IPS DF 4.7 (cell line): ENCODE results near the gene IL22RA2.
A peak's percentile ranks its signal among the peaks of the same experiment; 100 is the strongest.
"Not testable (repeated sequence)": the region's sequence is repeated elsewhere in the genome, so short reads cannot be mapped to it uniquely, and the experiment has no call there.

Experiments
- DNase-seq: peaks from one replicate; pipeline ENCODE4 v3.0.0-alpha.2; 2013; ENCODE audit warnings: low spot score; ENCODE audit errors: extremely low read depth

The IL22RA2 gene, protein sequence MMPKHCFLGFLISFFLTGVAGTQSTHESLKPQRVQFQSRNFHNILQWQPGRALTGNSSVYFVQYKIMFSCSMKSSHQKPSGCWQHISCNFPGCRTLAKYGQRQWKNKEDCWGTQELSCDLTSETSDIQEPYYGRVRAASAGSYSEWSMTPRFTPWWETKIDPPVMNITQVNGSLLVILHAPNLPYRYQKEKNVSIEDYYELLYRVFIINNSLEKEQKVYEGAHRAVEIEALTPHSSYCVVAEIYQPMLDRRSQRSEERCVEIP

DNA sequence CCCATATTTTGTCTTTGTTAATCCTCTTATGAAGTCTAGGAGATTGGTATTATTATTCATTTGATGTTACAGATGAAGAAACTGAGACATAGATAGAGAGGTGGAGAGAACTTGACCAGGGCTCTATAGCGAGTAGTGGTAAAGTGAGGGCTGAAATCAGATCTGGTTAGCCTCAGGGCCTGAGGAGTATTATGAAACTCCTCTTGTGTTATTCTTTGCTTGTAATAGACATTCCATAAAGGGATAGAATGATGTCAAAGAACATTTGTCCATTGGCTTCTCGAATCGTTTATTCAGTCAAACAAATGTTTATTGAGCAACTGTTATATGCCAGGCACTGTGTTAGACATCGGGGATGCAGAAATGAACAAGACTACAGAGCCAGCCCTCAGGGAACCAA is at the start of gene IL22RA2:
Gene IL22RA2, minus strand, starts transcription at position 144 of the 400 bp plus-strand sequence. CDS start 11,895 bp downstream, outside the sequence.
- DNase-seq: no peak

DNA sequence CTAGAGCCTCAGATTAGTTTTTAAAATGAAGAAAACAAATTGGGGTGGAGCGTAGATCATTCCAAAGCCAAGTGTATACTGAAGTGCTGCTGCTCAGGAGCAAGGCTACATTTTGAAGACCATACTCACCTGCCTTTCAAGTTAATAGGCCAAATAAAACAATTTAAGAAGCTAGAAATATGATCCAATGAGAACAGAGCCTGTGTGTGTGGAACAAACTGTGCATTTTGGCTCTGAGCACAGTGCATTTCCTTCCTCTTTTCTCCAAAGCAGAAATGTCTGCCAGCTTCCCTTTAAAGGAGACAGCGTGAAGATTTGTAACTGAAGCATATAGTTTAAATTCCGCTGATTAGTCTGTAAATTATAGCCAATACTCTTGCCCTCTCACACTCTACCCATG is 48.9 kb upstream of the IL22RA2 start:
- DNase-seq: no peak

DNA sequence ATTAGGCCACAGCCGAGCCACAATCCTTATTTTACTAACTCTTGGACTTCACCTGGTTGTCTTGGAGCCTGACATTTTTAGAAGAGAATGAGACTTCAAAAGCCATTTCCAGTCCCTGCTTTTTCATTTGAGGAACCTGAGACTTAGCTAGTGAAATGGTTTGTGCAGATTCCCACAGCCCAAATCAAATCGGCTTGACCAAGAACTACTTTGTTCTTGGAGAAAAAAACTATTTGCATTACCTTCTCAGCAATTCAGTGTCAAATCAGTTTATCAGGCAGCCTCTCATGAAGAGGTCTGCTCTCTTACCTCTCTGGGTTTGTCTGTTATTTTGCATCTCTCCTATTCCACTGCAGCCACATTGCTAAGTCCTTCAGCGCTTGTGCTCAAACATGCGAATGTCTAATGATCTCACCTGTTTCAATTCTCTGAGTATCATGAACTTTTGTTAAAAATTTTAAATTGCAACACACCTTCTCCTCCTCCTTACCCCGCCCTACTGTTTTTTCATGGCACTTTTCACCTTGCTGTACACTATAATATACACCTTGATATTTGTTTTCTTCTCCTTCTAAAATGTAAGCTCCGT is 46.3 kb upstream of the IL22RA2 start:
- DNase-seq: no peak

DNA sequence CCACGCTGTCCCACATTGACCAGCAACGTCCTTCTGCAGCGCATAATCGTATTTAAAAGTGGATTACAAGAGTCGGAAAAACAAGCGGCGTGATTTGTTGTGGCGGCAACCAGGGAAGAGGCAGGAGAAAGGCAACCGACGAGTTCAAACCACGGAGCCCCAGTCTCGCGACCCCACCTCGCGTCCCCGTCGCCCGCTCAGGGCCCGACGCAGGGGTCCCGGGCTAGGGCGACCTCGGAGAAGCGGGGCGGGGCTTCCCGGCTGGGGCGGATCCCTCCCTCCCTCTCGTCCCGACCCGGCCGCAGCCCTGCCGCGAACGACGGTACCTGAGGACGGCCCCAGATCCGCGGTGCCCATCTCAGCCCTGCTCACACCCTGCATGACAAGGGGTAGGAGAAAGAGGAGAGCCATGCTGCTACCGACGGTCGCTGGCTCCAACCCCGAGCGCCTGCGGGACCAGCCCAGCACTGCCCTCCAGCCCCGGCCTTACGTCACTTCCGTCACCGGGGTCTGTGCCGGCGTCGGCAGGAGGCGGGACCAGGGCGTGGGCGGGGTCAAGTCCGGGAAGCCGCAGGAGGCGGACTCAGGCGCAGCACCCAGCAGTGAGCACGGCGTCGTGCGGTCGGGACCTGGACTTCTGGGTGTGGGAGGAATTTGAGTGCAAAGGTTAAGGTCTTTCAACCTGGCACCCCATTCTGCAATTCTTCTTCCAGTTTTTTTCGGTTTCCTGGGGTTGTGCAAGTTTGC is 45.6 kb upstream of the IL22RA2 start, which contains the start of gene IFNGR1:
Gene IFNGR1, minus strand, starts transcription at position 469 of the 747 bp plus-strand sequence. Its CDS starts 58 bp downstream, at position 411.
- DNase-seq: peak; percentile 75

DNA sequence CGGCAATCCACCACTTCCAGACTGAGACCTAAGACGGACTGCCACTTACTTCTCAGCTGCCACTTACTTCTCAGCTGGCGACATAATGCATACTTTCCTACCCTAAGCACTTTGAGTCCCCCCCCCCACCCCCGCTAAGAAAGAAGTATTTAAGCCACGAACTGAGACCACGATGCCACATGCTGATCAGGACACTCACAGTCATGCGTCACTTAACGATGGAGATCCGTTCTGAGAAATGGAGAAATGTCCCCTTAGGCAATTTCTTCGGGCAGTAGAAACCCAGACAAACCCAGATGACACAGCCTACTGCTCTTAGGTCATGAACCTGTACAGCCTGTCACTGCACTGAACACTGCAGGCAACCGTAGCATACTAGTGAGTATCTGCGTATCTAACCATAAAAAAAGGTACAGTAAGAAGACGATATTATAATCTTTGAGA is 45.1 kb upstream of the IL22RA2 start:
- DNase-seq: no peak

DNA sequence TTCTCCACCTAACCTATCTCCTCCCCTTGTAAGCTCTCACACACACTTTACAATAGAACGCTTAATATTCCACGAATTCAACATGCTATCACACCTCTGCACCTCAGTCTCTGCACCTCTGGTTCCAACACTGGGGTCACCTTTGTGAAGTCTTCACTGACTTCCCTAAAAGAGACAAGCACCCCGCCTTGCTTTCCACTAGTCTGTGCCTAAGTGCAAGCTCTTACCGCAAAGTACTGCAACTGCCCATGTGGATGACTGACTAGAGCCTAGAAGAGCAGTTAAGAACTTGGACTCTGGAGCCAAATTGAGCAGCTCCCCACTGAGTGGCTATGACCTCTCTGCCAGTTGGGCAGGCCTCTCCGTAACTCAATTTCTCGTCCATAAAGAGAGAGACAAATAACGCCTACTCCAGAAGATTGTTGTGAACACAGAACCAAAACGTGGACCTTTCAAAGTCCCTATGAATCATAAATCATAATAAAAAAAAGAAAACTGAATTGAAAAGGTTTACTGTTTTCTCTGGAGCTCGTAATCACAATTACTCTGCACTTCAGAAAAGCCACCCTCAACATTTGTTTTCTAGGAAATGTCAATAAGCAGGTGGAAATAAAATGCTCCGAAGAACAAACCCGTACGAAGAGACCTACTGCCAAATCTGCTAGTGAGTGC is 44.5 kb upstream of the IL22RA2 start:
- no peak for DNase-seq

DNA sequence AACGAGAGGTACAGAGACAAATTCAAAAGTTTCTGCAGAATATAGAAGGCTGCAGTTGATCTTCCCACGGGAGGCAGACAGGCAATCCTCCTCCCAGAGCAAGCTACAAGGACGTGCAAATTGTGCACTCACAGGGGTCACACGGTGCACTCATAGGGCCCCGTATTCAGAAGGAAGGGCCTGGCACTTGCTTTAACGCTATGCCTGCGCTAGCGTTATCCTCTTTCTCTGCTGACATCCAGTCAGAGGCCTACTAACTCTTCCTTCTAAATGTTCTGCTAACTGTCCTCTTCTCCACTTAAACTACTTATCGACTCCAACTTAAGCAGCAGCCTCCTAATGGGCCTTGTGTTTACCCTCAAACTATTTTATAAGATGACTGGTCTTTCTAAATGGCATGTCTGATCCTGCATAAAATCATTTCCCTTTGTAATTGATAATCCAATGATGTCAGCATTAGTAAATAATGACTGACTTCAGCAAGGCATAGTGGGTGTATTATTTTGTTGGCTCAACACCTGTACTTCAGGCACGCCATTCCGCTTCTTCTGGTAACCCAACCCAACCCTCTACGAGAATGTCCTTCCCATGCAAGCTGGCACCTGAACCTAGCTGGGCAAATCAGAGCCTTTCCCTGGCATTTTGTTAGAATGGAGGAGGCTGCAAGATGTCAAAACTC is 43.6 kb upstream of the IL22RA2 start:
- no peak for DNase-seq

DNA sequence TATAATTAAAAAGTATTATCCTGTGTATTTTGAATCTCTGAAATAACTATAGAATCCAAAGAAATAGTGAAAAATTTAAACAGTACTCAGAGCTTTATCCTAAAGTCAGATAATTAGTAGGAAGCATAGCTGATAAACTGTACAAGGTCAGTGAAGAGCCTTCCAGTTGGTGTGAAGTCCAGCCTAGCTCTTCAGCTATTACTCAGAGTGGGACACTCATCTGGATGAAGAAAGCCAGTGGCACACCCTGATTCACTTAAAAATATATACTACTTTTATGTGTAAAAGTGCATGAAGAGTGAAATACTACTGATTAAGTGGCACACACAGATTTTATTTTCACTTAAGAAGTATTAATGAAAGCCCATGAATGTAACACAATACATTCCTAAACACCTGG is 42.7 kb upstream of the IL22RA2 start:
- no peak for DNase-seq

DNA sequence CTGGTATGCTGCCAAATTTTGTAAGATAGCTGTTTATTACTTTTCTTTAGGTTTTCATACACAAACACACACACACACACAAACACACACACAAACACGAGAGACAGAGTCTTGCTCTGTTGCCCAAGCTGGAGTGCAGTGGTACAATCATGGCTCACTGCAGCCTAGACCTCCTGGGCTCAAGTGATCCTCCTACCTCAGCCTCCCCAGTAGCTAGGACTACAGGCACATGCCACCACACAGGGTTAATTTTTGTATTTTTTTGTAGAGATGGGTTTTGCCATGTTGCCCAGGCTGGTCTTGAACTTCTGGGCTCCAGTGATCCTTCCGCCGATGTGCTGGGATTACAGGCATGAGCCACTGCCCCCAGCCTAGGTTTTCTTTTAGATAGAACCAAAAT is 42.2 kb upstream of the IL22RA2 start:
- not testable (repeated sequence) for DNase-seq

DNA sequence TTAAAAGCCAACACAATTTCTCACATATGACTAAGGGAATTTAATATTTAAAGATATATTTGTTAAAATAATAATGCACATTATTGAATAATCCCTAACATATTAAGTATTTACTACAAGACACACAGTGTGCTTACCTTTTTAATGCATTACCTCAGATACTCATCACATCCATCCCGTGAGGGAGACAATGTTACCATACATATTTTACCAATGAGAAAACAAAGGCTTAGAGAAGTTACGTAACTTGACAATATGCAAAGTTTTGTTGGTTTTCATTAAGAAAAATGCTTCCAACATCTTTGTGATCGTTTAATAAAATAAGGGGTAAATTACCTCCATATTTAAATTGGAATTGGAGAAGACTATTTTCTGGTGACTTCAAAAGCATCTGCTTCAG is 41.5 kb upstream of the IL22RA2 start:
- DNase-seq: no peak

DNA sequence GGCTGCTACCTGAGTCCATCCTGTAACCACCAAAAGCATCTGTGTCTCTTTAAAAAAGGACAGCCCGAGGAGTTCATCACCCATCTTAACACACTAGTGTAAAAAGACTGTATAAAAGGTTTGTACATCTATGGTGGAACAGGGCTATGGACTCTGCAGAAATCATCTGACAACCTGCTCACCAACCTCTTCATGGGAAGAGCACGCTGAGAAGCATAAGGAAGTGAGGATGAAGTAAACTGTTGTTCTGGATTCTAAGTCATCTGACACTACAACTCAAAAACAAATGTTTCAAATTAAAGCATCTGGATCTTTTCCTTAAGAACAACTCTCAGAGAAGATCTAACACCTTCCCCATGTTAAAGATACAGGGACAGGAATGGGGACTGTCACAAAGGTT is 40.4 kb upstream of the IL22RA2 start:
- DNase-seq: no peak

DNA sequence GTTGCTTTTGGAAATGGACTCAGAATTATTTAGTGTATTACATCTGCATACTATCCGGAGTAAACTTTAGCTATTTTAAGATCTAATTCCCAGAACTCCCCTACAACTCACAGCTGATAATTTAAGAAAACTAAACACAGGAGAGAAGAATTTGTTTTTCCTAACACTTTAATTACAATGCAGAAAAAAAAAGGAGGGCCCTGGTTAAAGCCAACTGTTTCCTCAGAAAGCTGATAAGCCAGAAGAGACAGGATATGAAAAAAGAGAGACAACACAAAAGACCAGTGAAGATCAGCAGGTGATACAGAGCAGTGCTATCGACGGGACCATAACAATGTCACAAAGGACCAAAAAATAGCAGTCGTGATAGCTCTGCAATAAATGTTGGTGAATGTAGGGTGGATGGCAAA is 39.9 kb upstream of the IL22RA2 start:
- DNase-seq: no peak

DNA sequence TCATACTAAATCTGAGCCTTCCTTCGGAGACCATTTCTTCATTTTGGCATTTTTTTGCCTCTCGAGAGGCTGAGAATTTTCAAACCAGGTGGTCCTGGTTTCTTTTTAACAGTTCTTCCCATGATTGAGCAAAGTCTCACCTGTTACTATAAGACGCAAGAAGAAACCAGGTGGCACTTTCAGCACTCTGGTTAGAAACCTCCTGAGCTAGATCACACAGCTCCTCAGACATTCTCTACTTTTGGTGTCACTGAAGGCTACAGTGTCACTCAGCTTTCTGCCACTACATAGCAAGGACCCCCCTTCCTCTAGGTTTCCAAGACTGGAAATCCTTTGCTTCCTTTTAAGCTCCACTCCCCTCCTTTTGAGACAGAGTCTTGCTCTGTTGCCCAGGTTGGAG is 38.5 kb upstream of the IL22RA2 start:
- no peak for DNase-seq

DNA sequence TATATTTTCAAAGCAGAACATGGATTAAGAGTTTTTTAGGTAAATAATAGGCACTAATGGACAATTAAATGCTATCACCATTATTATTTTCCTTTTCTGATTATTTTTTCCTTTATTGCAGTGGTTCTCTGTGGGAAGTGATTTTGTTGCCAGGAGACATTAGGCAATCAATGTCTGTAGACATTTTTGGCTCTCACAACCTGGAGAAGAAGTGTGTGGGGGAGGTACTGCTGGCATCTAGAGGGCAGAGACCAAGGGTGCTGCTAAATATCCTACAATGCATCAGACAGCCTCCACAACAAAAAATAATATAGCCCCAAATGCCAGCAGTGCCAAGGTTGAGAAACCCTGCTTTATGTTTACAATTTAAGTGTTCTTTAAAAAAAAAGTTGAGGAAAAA is 37.5 kb upstream of the IL22RA2 start:
- DNase-seq: no peak

DNA sequence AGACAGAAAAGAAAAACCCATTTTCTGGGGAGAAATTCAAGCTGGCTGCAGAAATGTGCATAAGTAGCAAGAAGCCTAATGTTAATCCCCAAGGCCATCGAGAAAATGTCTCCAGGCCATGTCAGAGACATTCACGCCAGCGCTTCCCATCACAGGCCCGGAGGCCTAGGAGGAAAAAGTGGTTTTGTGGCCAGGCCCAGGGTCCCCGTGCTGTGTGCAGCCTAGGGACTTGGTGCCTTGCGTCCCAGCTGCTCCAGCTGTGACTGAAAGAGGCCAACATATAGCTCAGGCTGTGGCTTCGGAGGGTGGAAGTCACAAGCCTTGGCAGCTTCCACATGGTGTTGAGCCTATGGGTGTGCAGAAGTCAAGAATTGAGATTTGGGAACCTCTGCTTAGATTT is 34.8 kb upstream of the IL22RA2 start:
- DNase-seq: no peak

DNA sequence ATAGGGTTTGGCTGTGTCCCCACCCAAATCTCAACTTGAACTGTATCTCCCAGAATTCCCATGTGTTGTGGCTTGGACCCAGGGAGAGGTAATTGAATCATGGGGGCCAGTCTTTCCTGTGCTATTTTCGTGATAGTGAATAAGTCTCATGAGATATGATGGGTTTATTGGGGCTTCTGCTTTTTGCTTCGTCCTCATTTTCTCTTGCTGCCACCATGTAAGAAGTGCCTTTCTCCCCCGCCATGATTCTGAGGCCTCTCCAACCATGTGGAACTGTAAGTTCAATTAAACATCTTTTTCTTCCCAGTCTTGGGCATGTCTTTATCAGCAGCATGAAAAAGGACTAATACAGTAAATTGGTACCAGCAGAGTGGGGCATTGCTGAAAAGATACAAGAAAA is 34.0 kb upstream of the IL22RA2 start:
- DNase-seq: not testable (repeated sequence)

DNA sequence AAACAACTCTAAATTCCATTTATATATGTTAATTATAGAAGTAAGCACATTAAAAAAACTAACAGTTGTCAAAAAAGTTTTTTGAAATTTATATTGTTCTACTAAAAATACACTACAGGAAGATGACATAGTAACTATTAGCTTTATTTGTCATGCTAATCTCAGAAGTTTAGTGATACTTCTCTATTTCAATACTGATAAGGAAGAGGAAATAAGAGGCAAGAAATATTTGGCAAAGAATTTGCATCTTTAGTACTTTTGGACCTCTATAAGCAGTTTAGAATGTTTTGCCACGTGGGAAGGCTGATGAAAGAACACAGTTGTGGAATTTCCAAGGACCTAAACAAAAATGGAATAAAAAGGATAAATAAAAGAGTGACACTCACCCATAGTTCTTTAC is 33.1 kb upstream of the IL22RA2 start:
- no peak for DNase-seq

DNA sequence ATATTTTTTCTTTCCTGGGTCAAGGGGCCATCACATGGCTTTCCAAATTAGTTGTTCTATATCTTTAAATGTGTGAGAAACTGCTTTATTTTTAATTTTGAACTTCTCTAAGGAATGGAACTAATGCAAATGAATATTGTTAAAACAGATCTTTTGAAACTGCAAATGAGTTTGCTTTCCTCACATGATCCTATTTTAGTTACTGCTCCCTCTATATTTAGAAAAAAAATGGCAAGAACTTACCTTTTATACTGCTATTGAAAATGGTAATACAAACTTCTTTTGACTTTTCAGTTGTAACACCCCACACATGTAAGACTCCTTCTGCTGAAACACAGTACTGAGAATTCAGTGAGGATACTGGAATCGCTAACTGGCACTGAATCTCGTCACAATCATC is 29.8 kb upstream of the IL22RA2 start:
- DNase-seq: no peak

DNA sequence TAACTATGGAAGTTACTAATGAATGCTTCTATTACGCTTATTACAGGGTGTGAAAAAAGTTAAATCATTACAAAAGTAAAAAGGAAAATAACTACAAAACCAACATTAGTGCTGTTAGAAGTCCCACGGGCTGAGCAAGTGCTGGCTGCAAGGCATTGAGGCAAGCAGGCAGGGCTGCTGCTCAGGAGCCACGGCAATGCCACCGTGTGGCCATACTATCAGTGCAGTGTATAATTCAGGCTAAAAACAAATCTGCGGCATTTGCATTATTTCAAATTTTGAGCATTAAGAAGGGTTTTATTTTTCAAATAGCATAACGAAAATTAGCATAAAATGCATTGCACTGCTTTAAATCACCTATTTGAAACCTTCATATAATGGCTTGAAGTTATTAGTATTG is 28.6 kb upstream of the IL22RA2 start:
- DNase-seq: no peak

DNA sequence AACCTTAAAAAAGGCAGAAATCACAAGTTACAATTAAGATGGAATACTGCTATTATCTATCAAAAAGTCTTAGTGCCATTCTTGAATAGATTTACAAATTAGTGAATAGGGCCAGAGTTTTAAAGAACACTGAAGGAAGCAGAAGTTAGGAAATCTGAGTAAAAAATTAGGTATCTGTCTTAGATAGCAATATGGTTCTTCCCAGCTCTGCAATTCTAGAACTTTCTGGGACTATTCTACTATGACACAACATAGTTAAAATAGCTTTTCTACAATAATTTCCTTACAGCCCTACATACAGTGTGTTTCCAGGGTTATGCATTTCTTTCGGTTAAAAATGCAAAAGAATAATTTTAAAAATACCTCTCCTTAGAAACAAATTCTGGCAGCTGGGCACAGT is 27.6 kb upstream of the IL22RA2 start:
- no peak for DNase-seq

DNA sequence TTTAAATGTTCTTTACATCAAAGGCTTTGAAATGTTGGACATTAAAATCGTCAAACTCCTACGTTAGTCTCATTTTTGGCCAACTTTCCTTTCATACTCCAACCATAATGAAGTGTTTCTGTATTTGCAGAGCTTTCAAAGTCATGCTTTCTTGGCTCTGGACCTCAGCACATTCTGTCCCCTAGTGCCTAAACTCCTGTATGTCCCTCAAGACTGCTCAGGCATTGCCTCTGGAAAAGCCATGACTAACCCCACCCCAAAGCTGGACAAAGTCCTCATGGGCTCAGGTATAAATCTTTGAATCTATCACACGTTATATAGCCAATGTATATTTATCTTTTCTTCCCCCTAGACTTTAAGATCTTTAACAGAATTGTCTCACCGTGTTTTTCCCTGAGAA is 26.8 kb upstream of the IL22RA2 start:
- no peak for DNase-seq
